ENCODE data around the gene XYLB. TPM values are rescaled to one million over a fixed set of nuclear protein-coding genes. Genes with fewer than 3 reads are reported as not detected.

The XYLB gene
- total RNA-seq, 2 experiments from 2014 or later = 5.3 to 7.2 TPM

DNA sequence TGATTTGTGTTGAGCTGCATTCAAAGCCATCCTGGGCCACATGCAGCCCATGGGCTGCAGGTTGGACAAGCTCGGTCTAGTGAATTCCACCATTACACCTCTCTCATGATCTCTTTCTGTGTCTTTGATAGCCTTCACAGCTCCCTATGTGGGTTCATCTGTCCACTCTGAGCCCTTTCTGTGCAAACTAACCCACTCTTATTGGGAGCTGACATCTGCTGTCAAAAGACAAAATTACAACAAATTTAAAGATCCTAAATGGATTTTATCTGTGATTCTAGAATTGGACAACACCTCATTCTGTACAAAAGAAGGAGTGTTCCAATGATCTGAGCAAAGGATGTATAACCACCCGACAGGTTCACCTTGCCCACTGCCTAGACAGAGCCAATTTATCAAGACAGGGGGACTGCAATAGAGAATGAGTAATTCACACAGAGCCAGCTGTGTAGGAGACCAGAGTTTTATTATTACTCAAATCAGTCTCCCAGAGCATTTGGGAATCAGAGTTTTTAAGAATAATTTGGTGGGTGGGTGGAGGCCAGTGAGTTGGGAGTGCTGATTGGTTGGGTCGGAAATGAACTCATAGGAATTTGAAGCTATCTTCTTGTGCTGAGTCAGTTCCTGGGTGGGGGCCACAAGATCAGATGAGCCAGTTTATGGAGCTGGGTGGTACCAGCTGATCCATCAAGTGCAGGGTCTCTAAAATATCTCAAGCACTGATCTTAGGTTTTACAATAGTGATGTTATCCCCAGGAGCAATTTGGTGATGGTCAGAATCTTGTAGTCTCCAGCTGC lies 2.6 kb upstream of the XYLB start:
- no peaks in the 10 kb centered on the region for H3K9me2 ChIP-seq (ENCODE audit: insufficient read depth, low read length)
- H3K9me3 ChIP-seq (ENCODE audit: low read length) = no peaks in the 10 kb centered on the region
- H3K4me1 ChIP-seq (ENCODE audit: insufficient read depth, low read length, poor library complexity, severe bottlenecking) = peaks cover 10% of the 10 kb centered on the region
- no TSS peak for BruUV-seq (replicated peaks)
- H3K4me3 ChIP-seq (ENCODE audit: low read depth, low read length, poor library complexity, severe bottlenecking) = no peak overlapping the region
- intact Hi-C loops (cut with micrococcal nuclease; ENCODE audit: unreplicated experiment) = no loop called here
- ChIA-PET CTCF (ENCODE audit: unreplicated experiment) (interaction anchor here (0.6 kb wide), 1 partner anchor 12 kb away, joined by 3 read pairs; no protein-coding TSS in a partner anchor), POLR2A (no interaction called here)
- H3K4me2 ChIP-seq (ENCODE audit: low read length) = no peak overlapping the region
- H3K79me2 ChIP-seq (ENCODE audit: insufficient read depth, low read depth, low read length) = no peaks in the 10 kb centered on the region
- peaks cover under 1% of the 10 kb centered on the region; the same call in 1 of the 2 replicates for H3K36me3 ChIP-seq (ENCODE audit: insufficient read depth, low read length)
- no peak for TF ChIP-seq EZH2phosphoT487 (IDR thresholded peaks at IDR 0.05; ENCODE audit: borderline replicate concordance, low read depth, low read length)
- TF ChIP-seq, protein P1, sequence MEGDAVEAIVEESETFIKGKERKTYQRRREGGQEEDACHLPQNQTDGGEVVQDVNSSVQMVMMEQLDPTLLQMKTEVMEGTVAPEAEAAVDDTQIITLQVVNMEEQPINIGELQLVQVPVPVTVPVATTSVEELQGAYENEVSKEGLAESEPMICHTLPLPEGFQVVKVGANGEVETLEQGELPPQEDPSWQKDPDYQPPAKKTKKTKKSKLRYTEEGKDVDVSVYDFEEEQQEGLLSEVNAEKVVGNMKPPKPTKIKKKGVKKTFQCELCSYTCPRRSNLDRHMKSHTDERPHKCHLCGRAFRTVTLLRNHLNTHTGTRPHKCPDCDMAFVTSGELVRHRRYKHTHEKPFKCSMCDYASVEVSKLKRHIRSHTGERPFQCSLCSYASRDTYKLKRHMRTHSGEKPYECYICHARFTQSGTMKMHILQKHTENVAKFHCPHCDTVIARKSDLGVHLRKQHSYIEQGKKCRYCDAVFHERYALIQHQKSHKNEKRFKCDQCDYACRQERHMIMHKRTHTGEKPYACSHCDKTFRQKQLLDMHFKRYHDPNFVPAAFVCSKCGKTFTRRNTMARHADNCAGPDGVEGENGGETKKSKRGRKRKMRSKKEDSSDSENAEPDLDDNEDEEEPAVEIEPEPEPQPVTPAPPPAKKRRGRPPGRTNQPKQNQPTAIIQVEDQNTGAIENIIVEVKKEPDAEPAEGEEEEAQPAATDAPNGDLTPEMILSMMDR (conservative IDR thresholded peaks at IDR 0.05; ENCODE audit: low read length) = peak; percentile 35; the same call in 1 of the 2 replicates
- DNase-seq (ENCODE audit: low spot score) = no peak
- H2AFZ ChIP-seq (ENCODE audit: low read length) = no peak overlapping the region
- H3K27ac ChIP-seq (ENCODE audit: low read depth, low read length, poor library complexity, severe bottlenecking) = no peak overlapping the region
- no peaks in the 10 kb centered on the region for H4K20me1 ChIP-seq (ENCODE audit: insufficient read depth, low read length)

DNA sequence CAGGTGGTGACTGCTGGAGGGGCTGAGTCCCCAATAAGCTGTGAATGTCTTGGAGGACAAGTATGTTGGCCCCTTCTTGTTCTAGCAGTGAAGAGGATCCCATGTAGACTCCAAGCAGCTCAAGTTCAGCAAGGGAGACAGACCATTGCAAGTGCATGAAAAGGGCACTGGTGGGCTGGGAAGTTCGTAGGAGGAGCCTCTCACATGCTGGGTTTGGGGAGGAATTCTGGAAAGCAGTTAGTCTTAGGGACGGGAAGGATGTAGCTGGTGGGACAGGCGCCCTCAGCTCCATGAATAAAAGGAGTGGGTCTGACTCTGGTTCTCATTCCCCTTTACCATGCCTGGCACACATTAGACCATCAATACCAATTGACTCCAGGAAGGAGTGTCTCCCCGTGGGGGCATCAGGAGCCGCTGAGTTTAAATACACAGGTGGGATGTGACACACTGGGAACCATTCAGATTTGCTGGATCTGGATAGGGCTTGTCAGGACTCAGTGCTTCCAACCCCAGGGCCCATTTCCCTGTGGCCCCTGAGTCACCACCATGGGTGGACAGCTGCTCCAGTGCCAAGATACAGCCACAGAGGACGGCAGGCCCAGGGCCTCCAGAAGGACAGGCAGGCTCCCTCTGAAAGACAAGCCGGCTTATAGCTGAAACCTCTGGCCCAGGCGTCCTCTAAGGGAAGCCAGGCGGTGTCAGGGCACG lies 552 bp upstream of the XYLB start:
- TF ChIP-seq EZH2phosphoT487 (IDR thresholded peaks at IDR 0.05; ENCODE audit: borderline replicate concordance, low read depth, low read length) = no peak
- TF ChIP-seq, protein P1 (conservative IDR thresholded peaks at IDR 0.05; ENCODE audit: low read length) = no peak
- no TSS peak for BruUV-seq (replicated peaks)
- no peak overlapping the region for H3K27ac ChIP-seq (ENCODE audit: low read depth, low read length, poor library complexity, severe bottlenecking)
- peak overlapping the region; percentile 70 for H3K4me3 ChIP-seq (ENCODE audit: low read depth, low read length, poor library complexity, severe bottlenecking)
- peaks cover 10% of the 10 kb centered on the region for H3K4me1 ChIP-seq (ENCODE audit: insufficient read depth, low read length, poor library complexity, severe bottlenecking)
- H2AFZ ChIP-seq (ENCODE audit: low read length) = peak overlapping the region; percentile 90; the same call in 1 of the 2 replicates
- ChIA-PET POLR2A (interaction anchor here (0.7 to 1.2 kb wide), 2 partner anchors 16 to 21 kb away, joined by 3 read pairs; no protein-coding TSS in a partner anchor), CTCF (ENCODE audit: unreplicated experiment) (interaction anchor here (1.1 kb wide), 1 partner anchor 107 kb away, joined by 3 read pairs; the partner anchor contains the start of gene ACVR2B)
- no peaks in the 10 kb centered on the region for H3K79me2 ChIP-seq (ENCODE audit: insufficient read depth, low read depth, low read length)
- H3K9me2 ChIP-seq (ENCODE audit: insufficient read depth, low read length) = no peaks in the 10 kb centered on the region
- peaks cover 4% of the 10 kb centered on the region; the same call in 1 of the 2 replicates for H3K36me3 ChIP-seq (ENCODE audit: insufficient read depth, low read length)
- DNase-seq (ENCODE audit: low spot score) = no peak
- no peaks in the 10 kb centered on the region for H3K9me3 ChIP-seq (ENCODE audit: low read length)
- H3K4me2 ChIP-seq (ENCODE audit: low read length) = peak overlapping the region; percentile 96
- intact Hi-C loops (cut with micrococcal nuclease; ENCODE audit: unreplicated experiment) = loop anchor here (1.0 to 5.0 kb wide), 2 partner anchors 134 to 229 kb away; no protein-coding TSS in a partner anchor
- no peaks in the 10 kb centered on the region for H4K20me1 ChIP-seq (ENCODE audit: insufficient read depth, low read length)

Data from OCI-LY7 (cell line).